Camera-type eye (tissue), 1 donor: ENCODE results near the gene ATP5ME. TPM values are rescaled to one million over a fixed set of nuclear protein-coding genes. Genes with fewer than 3 reads are reported as not detected.

Source experiments
- total RNA-seq: library from RNA; depleted of rRNA; stranded (reverse); fragments of >200 nt; gene quantifications from one replicate; pipeline ENCODE4 v1.2.3, GENCODE V29; 2014

ATP5ME gene
- total RNA-seq, result 12.8 TPM

DNA sequence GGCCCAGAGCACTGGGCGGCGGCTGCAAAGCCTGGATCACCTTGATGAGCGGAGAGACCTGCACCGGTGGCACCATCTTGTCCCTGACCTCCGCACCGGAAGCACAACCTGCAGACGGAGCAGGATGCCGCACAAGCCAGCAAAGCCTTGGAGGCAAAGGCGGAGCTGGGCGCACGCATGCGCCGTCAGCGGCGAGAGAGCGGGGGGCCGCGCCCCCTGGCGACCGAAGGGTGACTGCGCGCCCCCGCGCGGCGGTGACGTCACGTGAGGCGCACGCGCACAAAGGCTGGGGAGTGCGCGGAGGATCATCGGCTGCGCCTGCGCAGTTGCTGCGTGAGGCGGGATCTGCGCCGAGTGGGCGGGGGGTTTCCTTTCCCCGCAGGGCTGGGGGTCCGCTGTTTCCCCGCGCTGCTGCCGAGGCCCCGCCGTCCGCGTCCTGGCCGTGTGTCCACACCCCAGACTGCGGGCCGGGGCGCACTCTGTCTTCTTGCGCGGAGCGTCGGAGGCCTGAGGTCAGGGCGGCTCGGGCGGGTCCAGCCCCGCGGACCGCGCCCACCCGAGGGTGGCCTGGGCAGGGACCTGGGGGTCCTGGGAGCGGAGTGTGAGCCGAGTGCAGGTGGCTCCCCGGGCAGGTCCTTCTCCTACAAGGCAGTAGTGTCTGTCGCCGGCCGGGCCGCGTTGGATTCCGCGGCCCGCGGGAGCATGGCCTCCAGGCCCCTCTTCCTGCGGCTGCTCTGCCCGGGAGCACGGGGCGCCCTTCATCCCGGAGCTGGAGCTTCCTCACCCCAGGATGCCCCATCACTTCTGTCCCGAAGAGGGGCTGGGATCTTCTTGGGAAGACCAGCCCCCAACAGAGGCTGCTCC, at the start of gene ATP5ME, which contains the start of gene MYL5:
Gene ATP5ME, minus strand, starts transcription at position 105 of the 864 bp plus-strand sequence. Its CDS starts 29 bp downstream, at position 76.
Gene MYL5, plus strand, starts transcription at position 371 of the 864 bp plus-strand sequence. CDS start 3,485 bp downstream, outside the sequence.

DNA sequence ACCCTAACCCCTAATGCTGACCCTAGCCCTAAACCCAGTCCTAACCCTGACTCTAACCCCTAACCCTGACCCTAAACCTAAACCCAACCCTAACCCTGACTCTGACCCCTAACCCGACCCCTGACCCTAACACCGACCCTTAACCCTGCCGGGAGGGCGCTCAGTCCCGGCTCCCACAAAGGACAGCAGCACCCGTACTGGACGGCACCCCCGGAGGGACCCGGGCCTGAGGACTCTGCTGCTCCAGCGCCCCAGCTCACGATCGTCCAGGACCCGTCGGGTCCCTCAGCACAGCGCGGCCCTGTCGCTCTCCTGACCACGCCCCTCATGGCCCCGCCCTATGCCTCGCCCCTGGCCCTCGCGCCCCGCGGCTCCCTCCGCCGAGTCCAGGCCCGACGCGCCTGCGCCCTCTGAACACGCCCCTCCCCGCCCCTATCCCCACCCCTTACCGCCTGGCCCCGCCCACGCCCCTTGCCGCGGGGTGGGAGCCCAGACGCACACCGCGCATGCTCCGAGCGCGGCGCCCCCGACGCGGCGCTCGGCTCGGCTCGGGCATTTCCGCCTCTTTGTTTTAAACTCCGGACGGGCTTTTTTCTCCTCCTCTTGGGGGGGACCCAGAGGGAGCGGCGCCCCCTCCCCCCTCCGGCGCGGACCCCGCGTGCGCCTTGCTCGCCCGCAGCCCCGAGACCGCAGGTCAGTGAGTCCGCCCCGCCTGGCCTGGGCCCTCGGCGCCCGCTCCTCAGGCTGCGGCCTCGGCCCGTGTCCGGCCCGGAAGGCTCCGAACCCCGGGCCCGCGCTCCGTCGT, 31.4 kb upstream of the ATP5ME start, which contains the start of gene PCGF3:
Gene PCGF3, plus strand, starts transcription at position 555 of the 805 bp plus-strand sequence. CDS start 27,849 bp downstream, outside the sequence.

DNA sequence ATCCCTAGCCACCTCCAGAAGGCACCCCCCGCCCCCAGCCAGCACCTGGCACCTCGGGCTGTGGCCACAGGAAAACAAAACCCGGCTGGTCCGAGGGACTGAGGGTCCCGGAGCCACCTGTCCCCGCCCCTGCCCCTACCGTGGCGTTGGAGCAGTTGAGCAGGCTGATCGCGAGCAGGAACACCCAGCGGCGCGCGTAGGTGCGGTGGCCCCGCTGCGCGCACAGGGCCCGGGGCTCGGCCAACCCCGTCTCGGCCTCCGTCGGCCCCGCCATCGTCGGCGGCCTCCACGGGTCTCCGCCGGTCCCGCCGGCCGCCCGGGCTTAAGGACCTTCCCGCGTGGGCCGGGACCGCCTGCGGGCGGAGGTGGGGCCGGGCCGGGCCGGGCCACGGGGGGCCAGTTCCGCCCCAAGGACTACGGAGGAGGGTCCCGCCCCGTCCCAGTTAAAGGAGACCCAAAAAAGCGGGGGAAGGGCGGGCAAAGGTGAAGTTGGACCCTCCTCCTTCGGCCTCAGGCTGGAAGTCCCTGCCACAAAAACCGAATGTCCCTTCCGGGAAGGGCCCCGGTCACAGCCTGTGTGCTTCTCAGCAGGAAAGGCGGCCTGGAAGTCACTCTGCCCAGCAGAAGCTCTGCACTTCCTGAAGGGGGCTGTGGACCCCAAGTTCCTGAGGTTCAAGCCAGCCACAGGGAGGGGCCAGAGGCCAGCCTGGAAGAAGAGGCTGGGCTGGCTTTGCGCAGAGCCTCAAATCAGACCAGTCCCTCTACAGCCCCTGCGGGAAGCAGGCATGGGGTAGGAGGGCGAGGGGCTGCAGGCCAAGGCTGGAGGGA, 15.0 kb upstream of the ATP5ME start, which contains the start of gene SLC49A3:
Gene SLC49A3, minus strand, starts transcription at position 298 of the 828 bp plus-strand sequence. Its CDS starts 24 bp downstream, at position 274.

DNA sequence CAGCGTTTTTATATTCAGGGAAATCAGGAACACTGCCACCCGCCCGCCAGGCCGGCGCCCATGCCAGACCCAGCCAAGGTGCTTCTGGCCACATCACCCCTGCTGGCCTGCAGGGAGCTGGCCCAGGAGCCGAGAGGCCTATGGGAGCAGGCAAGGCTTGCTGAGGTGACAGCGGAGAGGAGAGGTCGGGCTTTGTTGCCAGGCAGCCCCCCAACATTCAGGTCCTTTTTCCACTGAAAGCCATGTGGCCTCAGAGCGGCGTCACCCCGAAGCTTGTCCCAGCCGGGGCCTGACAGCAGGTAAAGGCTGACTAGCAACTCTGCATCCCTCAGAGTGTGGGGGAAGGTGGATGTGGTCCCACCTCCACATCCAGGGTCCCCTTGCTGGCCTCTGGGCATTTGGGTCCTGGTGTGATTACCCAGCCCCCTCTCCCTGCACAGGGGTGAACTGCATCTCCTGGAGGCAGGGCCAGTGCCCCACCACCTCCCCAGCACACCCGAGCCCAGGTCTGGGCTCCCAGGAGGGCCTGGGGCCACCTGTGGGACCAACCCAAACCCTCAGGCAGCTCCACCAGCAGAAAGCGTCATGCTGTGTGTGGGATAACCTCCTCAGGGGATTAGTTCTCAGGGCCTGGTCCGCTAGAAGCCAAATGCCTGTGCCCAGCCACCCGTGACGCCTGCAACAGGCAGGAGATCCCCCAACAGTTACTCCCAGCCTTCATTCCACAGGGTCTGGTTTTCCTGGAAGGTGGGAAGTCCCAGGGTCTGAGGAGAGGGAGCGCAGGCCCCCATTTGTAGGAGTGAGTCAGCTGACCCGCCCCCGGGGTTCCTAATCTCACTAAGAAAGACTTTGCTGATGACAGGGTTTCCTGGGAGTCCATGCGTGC, 49.1 kb downstream of the ATP5ME start, which contains the start of gene PDE6B:
Gene PDE6B, plus strand, starts transcription at position 869 of the 886 bp plus-strand sequence. CDS start 54 bp downstream, outside the sequence.

Other genes with a start within 250 kb of the ATP5ME start
- gene ZNF721, start 175.1 kb downstream of the ATP5ME start, total RNA-seq, result 83.1 TPM
- 54.4 TPM for gene PIGG, start 175.1 kb downstream of the ATP5ME start, total RNA-seq
- gene TMEM271, start 98.0 kb downstream of the ATP5ME start, total RNA-seq, result 1.3 TPM
- gene PDE6B, start 48.7 kb downstream of the ATP5ME start, total RNA-seq, result 141 TPM
- gene MYL5, start 266 bp upstream of the ATP5ME start, total RNA-seq, result 18.5 TPM
- 3.5 TPM for gene SLC49A3, start 14.9 kb upstream of the ATP5ME start, total RNA-seq
- gene PCGF3, start 31.6 kb upstream of the ATP5ME start, total RNA-seq, result 74.4 TPM
- 9.2 TPM for gene CPLX1, start 151.9 kb upstream of the ATP5ME start, total RNA-seq